ENCODE measurements around the gene EFEMP2.
"Not testable (repeated sequence)": the region's sequence is repeated elsewhere in the genome, so short reads cannot be mapped to it uniquely, and the experiment has no call there.

GRCh38 chr11:65848693-65849092, 23.9 kb downstream of the EFEMP2 start:
- TF ChIP-seq, protein P1, sequence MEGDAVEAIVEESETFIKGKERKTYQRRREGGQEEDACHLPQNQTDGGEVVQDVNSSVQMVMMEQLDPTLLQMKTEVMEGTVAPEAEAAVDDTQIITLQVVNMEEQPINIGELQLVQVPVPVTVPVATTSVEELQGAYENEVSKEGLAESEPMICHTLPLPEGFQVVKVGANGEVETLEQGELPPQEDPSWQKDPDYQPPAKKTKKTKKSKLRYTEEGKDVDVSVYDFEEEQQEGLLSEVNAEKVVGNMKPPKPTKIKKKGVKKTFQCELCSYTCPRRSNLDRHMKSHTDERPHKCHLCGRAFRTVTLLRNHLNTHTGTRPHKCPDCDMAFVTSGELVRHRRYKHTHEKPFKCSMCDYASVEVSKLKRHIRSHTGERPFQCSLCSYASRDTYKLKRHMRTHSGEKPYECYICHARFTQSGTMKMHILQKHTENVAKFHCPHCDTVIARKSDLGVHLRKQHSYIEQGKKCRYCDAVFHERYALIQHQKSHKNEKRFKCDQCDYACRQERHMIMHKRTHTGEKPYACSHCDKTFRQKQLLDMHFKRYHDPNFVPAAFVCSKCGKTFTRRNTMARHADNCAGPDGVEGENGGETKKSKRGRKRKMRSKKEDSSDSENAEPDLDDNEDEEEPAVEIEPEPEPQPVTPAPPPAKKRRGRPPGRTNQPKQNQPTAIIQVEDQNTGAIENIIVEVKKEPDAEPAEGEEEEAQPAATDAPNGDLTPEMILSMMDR (IDR thresholded peaks at IDR 0.05) = not testable (repeated sequence)
- not testable (repeated sequence) for TF ChIP-seq POLR2A (IDR thresholded peaks at IDR 0.05)
